Measurements from ENCODE around the gene TMEM271. TPM values are rescaled to one million over a fixed set of nuclear protein-coding genes. Genes with fewer than 3 reads are reported as not detected.

Gene TMEM271
- total RNA-seq, 1 donor from 2014 or later = not detected

GRCh38 chr4:534101-534575 is 42.0 kb downstream of the TMEM271 start:
- TF ChIP-seq, protein P1, sequence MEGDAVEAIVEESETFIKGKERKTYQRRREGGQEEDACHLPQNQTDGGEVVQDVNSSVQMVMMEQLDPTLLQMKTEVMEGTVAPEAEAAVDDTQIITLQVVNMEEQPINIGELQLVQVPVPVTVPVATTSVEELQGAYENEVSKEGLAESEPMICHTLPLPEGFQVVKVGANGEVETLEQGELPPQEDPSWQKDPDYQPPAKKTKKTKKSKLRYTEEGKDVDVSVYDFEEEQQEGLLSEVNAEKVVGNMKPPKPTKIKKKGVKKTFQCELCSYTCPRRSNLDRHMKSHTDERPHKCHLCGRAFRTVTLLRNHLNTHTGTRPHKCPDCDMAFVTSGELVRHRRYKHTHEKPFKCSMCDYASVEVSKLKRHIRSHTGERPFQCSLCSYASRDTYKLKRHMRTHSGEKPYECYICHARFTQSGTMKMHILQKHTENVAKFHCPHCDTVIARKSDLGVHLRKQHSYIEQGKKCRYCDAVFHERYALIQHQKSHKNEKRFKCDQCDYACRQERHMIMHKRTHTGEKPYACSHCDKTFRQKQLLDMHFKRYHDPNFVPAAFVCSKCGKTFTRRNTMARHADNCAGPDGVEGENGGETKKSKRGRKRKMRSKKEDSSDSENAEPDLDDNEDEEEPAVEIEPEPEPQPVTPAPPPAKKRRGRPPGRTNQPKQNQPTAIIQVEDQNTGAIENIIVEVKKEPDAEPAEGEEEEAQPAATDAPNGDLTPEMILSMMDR (IDR thresholded peaks at IDR 0.05; ENCODE audit: borderline replicate concordance) = no peak
- Histone ChIP-seq H3K36me3 (peaks cover 86% of the 10 kb centered on the region), H3K27ac (replicated peaks) (no peak overlapping the region), H3K27me3 (ENCODE audit: low read depth) (no peaks in the 10 kb centered on the region), H3K4me3 (no peak overlapping the region), H3K4me1 (no peaks in the 10 kb centered on the region), H3K9me3 (replicated peaks) (no peaks in the 10 kb centered on the region)
- DNase-seq = no peak
- intact Hi-C loops (cut with micrococcal nuclease) = no loop called here

GRCh38 chr4:533318-534100 is 42.6 kb downstream of the TMEM271 start:
- no peak overlapping the region for H3K27ac ChIP-seq (replicated peaks)

DNA sequence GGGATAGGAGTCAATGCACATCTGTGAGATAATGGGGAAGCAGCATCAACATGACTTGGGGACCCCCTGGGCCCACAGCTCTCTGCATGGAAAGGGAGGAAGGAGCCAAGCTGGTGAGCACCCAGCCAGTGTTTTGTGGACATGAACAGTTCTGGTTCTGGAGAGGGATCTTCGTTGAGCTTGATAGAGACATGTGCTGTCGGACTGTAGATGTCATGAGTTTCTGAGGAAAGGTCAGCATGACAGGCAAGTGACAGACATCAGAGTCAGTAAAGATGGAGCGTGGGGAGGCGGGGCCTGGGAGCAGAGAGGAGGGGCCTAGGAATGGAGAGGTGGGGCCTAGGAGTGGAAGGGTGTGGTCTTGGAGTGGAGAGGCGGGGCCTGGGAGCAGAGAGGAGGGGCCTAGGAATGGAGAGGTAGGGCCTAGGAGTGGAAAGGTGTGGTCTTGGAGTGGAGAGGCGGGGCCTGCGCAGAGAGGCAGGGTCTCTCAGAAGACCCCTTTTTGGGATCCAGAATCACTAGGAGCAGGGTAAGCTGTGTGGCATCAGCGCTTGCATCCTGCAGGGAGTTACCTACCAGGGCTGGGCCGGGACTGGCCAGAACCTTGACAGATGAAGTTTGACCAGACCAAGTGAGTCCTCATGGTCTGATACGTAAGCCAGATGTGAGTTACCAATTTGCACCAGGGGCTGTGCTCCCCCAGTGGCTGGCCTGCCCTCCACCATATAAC is 43.3 kb downstream of the TMEM271 start:
- DNase-seq = no peak
- no peaks in the 10 kb centered on the region for H3K9me3 ChIP-seq (replicated peaks)
- H3K27me3 ChIP-seq (ENCODE audit: low read depth) = no peaks in the 10 kb centered on the region
- no peak overlapping the region for H3K4me3 ChIP-seq
- TF ChIP-seq, protein P1 (IDR thresholded peaks at IDR 0.05; ENCODE audit: borderline replicate concordance) = no peak
- intact Hi-C loops (cut with micrococcal nuclease) = no loop called here
- H3K36me3 ChIP-seq = peaks cover 96% of the 10 kb centered on the region
- H3K4me1 ChIP-seq = no peaks in the 10 kb centered on the region
- H3K27ac ChIP-seq (replicated peaks) = no peak overlapping the region

More at GRCh38 chr4:533318-534100, 42.6 kb downstream of the TMEM271 start:
- H3K27me3 ChIP-seq (ENCODE audit: low read depth) = no peaks in the 10 kb centered on the region
- no peak overlapping the region for H3K4me3 ChIP-seq
- TF ChIP-seq, protein P1 (IDR thresholded peaks at IDR 0.05; ENCODE audit: borderline replicate concordance) = no peak
- no peaks in the 10 kb centered on the region for H3K9me3 ChIP-seq (replicated peaks)
- DNase-seq = no peak
- intact Hi-C loops (cut with micrococcal nuclease) = no loop called here
- H3K36me3 ChIP-seq = peaks cover 91% of the 10 kb centered on the region
- H3K4me1 ChIP-seq = no peaks in the 10 kb centered on the region

GRCh38 chr4:531721-532565 is 44.2 kb downstream of the TMEM271 start:
- intact Hi-C loops (cut with micrococcal nuclease) = no loop called here
- H3K36me3 ChIP-seq = peaks cover 96% of the 10 kb centered on the region
- no peaks in the 10 kb centered on the region for H3K9me3 ChIP-seq (replicated peaks)
- no peaks in the 10 kb centered on the region for H3K27me3 ChIP-seq (ENCODE audit: low read depth)
- no peak for DNase-seq
- no peak overlapping the region for H3K4me3 ChIP-seq
- no peaks in the 10 kb centered on the region for H3K4me1 ChIP-seq
- H3K27ac ChIP-seq (replicated peaks) = no peak overlapping the region
- TF ChIP-seq, protein P1 (IDR thresholded peaks at IDR 0.05; ENCODE audit: borderline replicate concordance) = no peak

- Histone ChIP-seq H3K36me3 (peaks cover 96% of the 10 kb centered on the region), H3K27ac (replicated peaks) (no peak overlapping the region), H3K4me1 (no peaks in the 10 kb centered on the region), H3K4me3 (no peak overlapping the region), H3K27me3 (ENCODE audit: low read depth) (no peaks in the 10 kb centered on the region), H3K9me3 (replicated peaks) (no peaks in the 10 kb centered on the region)
- TF ChIP-seq, protein P1 (IDR thresholded peaks at IDR 0.05; ENCODE audit: borderline replicate concordance) = no peak
- DNase-seq = no peak
- intact Hi-C loops (cut with micrococcal nuclease) = no loop called here
Observed at GRCh38 chr4:531076-531475, 45.0 kb downstream of the TMEM271 start.

Data from left ventricle myocardium inferior (tissue), 1 donor.